ENCODE results near the gene TNRC6B.

The TNRC6B gene

GRCh38 chr22:40240160-40240559 is 62.4 kb downstream of the TNRC6B start:
- DNase-seq (ENCODE audit: low spot score) (no peak), FAIRE-seq (no peak)

DNA sequence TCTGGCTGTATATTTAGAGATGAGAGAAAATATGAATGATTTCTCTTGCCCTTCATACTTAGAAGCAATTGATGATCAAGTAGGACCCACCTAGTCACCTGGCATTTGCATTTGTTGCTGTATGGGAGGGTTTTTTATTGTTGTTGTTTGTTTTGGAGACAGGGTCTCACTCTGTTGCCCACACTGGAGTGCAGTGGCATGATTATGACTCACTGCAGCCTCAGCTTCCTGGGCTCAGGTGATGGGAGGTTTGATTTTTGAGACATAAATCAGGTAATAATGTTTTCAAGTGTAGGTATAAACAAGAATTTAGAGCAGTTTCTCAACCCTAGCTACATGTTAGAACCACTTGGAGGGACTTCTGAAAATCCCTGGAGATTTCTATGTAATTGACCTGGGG is 63.0 kb downstream of the TNRC6B start:
- no peak for DNase-seq (ENCODE audit: low spot score)
- no peak for FAIRE-seq

DNA sequence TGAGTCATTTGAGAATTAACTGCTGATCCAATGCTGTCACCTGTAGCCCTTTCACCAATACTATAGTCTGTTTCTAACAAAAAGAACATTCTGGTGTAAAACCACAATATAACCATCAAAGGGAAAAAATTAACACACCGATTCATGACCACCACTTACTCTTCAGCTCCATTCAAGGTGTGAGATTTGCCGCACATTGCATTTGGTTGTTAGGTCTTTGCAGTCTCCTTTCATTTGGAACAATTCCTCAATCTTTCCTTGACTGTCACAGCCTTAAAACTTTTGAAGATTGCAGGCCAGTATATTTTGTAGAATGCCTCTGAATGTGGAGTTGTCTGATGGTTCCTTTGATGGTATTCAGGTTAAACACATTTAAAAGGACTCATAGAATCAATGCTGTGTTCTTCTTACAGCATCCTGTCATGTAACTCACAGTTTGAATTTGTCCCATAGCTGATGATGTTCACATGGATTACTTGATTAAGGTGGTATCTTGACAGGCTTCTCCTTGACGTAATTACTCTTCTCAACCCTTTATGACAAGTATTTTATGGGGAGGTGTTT is 63.6 kb downstream of the TNRC6B start:
- FAIRE-seq = no peak
- DNase-seq (ENCODE audit: low spot score) = no peak

DNA sequence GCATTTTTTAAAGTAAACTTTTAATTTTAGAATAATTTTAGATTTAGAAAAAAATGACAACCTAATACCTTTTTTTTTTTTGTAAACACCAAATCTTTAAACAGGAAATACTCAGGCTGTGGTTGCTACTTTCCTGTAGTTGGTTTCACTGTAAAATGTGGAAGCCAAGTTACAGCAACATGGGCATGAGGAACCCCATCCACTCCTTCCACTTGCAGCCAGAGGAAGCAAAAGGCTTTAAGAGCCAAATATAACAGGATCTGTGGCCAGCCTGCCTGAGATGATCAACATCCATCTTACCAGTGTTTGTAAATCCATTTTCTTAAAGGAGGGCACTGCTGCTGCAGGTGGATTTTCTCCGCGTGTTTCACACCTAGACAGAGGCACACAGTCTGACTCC is 66.2 kb downstream of the TNRC6B start:
- no peak for FAIRE-seq

DNA sequence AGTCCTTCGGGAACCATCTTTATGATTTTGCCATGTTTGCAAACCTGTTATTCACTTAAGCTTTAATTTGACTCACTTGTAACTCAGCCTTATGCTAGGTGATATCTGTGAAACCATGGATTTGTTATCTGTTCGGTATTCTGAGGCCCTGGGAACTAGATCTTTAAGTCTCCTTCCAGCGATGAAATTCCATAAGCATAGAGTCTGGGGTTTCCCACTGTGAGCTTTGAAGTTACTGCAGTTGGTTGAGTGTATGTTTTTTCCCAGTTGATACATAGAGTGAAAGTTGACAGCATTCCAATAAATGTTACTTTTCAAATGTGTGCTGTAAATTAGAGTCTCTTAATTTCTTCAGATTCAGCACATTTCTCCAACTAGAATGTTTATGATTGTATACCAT is 66.9 kb downstream of the TNRC6B start:
- FAIRE-seq (no peak), DNase-seq (ENCODE audit: low spot score) (no peak)

More for the DNA sequence above, 66.2 kb downstream of the TNRC6B start:
- no peak for DNase-seq (ENCODE audit: low spot score)

- no peak for DNase-seq (ENCODE audit: low spot score)
- no peak for FAIRE-seq
Observed at GRCh38 chr22:40247976-40248375, 70.3 kb downstream of the TNRC6B start.

- no peak for DNase-seq (ENCODE audit: low spot score)
Observed at GRCh38 chr22:40249286-40249685, 71.6 kb downstream of the TNRC6B start.

GRCh38 chr22:40250608-40251007 is 72.9 kb downstream of the TNRC6B start:
- no peak for FAIRE-seq

More at GRCh38 chr22:40249286-40249685, 71.6 kb downstream of the TNRC6B start:
- no peak for FAIRE-seq

DNA sequence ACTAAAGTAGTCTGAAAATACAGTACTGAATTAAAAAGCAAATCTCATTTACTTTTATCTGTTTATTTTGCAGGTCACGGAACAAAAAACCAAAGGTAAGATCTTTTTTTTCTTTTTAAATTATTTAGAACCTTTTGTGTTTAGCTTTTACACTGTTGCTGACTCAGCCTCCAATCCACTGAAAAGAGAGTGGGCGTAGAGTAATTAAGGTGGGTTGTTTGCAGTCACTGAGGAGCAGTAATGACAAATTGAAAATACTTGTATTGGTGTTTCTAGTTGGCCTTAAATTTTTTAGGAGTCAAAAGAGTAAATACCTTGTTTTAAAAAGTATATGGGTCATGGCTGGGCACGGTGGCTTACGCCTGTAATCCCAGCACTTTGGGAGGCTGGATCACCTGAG is 73.4 kb downstream of the TNRC6B start:
- DNase-seq (ENCODE audit: low spot score) (no peak), FAIRE-seq (no peak)

More at GRCh38 chr22:40250608-40251007, 72.9 kb downstream of the TNRC6B start:
- no peak for DNase-seq (ENCODE audit: low spot score)

DNA sequence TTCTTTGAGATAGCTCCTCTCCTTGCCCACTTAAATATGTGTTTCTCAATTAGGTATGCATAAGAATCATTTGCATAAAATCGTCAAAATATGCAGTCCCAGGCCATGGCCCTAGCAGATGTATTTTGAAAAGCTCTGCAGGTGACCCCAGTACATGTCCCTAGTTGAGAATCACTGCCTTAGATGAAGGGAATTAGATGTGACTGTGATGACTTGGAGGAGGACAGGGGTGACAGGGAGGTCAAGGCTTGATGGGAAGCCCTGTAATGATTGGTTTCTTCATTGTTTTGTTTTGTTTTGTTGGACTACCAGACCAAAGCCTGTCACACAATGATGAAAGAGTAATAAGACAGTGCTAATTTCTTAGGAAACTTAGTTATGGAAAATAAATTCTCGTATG is 74.4 kb downstream of the TNRC6B start:
- FAIRE-seq = no peak

DNA sequence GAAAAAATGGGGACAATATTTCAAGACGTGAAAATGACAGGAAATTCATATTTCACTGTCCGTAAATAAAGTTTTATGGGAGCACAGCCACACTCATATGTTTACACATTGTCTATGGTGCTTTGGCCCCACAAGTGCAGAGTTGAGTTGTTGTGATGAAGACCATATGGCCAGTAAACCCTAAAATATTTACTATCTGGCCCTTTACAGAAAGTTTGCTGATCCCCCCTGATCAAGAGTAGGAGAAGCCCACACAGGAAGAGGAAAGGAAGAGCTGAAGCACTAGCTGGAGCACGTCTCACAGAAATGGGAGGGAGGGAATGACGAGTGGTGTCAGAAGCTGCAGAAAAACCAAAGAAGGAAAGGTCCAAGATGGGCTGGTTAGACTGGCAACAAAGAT is 78.8 kb downstream of the TNRC6B start:
- no peak for FAIRE-seq
- DNase-seq (ENCODE audit: low spot score) = no peak

More for the DNA sequence above, 74.4 kb downstream of the TNRC6B start:
- no peak for DNase-seq (ENCODE audit: low spot score)

DNA sequence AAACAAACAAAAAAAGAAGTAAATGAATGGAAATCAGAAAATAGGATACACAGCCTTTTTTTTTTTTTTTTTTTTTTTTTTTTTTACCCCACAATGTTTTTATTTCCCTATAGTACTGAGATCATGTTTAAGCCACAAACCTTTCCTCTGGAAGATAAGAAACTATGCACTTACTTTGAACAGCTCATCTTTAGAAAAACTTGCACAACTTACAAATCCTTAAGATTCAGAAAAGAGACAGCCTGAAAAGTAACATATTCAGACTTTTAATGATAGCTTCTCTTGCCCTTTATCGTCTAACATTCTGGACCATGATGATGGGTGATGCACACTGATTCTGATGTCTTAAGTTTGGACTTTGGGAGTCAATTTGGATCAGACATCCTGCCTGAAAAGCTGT is 80.3 kb downstream of the TNRC6B start:
- no peak for FAIRE-seq
- DNase-seq (ENCODE audit: low spot score) = no peak

DNA sequence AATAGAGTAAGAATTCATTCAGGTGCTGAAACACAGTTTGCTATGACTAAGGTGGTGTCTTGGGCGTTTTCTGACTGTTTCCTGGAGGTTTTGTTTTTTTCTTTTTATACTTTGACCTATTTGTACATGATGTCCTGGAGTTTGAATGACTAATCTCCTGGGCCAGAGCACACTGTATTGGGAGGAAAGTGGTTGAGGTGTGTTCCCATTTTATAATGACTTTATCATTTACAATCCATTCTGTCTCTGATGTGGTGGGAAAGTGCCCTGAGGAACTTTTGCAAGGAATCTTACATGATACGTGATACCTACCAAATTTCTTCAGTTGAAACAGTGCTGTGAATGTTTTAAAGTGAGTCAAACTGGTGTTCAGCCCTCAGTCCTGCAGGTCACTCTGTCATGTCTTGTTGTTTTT is 80.8 kb downstream of the TNRC6B start:
- FAIRE-seq (no peak), DNase-seq (ENCODE audit: low spot score) (no peak)

DNA sequence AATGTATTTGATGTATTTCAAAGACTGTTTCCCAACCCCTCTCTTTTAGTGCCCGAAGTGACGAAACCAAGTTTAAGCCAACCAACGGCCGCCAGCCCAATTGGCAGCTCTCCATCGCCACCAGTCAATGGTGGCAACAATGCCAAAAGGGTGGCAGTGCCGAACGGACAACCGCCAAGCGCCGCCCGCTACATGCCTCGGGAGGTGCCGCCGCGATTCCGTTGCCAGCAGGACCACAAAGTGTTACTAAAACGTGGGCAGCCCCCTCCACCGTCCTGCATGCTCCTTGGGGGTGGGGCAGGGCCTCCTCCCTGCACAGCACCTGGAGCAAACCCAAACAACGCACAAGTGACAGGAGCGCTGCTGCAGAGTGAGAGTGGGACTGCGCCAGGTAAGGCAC is 84.1 kb downstream of the TNRC6B start:
- no peak for FAIRE-seq
- no peak for DNase-seq (ENCODE audit: low spot score)

DNA sequence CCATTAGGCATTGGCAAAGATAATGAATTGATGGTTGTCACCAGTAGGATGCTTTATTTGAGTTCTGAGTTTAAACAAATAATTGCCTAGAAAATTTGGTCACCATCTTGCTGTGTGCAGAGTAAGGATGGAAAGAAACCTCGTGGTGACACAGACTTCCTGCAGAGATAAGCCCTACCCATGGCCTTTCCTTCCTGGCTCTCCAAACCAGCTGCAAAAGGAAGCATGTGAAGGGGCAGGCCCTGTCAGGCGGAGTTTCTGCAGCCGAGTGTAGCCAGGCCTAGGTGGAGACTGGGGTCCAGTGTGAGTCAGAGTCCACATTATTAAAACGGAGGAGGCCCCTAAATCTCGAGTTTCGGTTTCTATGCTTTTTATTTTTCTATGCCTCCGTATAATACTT is 85.5 kb downstream of the TNRC6B start:
- FAIRE-seq (no peak), DNase-seq (ENCODE audit: low spot score) (no peak)

GRCh38 chr22:40265783-40266182 is 88.1 kb downstream of the TNRC6B start:
- FAIRE-seq (no peak), DNase-seq (ENCODE audit: low spot score) (no peak)

GRCh38 chr22:40270031-40270430 is 92.3 kb downstream of the TNRC6B start:
- no peak for DNase-seq (ENCODE audit: low spot score)
- no peak for FAIRE-seq

DNA sequence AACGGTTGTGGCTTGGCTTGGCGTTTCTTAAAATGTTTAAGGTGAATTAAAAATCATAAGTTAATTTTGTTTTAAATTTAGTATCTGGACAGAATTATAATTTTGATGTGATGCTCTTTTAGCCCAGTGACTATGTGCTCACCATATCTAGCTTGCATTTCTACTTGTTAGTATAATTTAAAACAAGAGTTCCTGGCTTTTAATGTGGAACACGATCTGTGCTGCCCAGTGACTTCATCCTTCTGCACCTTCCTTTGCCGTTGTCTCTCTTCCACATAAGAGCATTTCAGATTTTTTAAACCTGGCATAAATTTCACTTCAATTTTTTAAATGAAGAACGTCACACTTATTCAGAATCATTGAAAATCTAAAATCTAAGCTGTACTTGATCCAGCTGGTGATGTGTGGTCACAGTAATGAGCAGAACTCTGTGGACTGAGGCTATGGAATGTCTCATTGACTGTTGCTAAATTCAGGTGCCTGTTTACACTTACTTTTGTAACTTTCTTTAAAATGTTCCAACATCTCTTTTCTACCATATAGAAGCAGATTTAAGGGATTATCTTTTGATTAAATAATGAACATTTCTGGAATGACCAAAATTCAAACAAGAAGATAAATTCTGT is 93.1 kb downstream of the TNRC6B start:
- no peak for FAIRE-seq
- no peak for DNase-seq (ENCODE audit: low spot score)

- FAIRE-seq (no peak), DNase-seq (ENCODE audit: low spot score) (no peak)
Observed at GRCh38 chr22:40271440-40271839, 93.7 kb downstream of the TNRC6B start.

DNA sequence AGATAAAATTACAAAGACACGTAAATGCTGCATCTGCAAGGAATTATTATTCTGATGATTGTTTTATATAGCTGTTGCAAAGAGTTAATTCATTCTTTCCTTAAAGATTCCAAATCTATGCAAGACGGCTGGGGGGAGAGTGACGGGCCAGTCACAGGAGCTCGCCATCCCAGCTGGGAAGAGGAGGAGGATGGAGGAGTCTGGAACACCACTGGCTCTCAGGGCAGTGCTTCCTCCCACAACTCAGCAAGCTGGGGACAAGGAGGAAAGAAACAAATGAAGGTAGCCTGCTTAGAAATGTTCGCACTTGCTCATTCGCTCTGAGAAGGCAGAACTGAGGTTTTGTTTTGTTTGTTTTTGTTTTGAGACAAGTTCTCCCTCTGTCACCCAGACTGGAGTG is 95.6 kb downstream of the TNRC6B start:
- no peak for FAIRE-seq
- no peak for DNase-seq (ENCODE audit: low spot score)

GRCh38 chr22:40276996-40277823 is 99.5 kb downstream of the TNRC6B start:
- DNase-seq (ENCODE audit: low spot score) (no peak), FAIRE-seq (peak; percentile 55)

DNA sequence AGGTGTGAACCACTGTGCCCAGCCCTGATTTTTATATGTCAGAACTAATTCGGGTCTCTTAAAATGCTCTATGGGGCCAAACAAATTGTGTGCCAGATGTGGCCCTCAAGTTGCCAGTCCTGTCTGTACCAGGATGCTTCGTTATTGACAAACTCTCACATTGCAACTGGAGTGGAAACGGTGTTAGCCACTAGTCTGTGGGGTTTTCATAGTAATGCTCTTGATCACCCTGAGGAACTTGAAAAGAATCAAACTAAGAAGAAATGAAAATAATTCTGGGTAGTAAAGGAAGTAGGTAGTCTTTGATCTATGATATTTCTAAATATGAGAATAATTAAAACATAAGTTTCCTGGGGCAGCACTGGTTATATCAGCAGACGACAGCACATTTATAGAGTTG is 101.3 kb downstream of the TNRC6B start:
- DNase-seq (ENCODE audit: low spot score) (no peak), FAIRE-seq (no peak)

DNA sequence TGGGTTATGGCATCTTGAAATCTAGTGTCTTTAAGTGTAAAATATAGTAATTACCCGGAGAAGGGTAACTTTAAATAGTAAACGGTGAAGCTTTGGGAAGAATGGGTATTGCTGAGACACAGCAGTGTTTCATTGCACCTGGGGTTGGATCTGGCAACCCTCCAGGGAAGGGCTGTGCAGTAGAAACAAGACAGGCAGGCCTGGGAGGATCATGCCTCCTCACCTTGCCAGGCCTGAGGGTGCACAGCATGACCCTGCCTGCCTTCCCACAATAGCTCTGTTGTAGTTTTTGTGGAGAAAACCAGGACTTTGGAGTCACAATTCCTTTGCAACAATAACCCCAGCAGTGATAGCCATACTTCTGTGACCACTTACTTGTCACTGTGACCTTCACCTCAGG is 104.0 kb downstream of the TNRC6B start:
- FAIRE-seq (no peak), DNase-seq (ENCODE audit: low spot score) (no peak)

All from RCC 7860 (cell line).